H9 (cell line): ENCODE results near the gene CCDC33. TPM values are rescaled to one million over a fixed set of nuclear protein-coding genes. Genes with fewer than 3 reads are reported as not detected.

ENCODE experiments used
- DNase-seq: peaks from one replicate; pipeline ENCODE4 v3.0.0-alpha.2; 2017
- H2AFZ ChIP-seq: one replicate; pipeline ENCODE4 v1.6.1; 2013; ENCODE audit warnings: mild to moderate bottlenecking, low read length, control low read depth, moderate library complexity
- H2AK5ac ChIP-seq: 2 replicates; pipeline ENCODE4 v1.6.1; 2013; ENCODE audit warnings: low read length, control low read depth, mixed read lengths; ENCODE audit not compliant: insufficient read length
- H2BK120ac ChIP-seq: one replicate; pipeline ENCODE4 v1.6.1; 2013; ENCODE audit warnings: low read depth, mild to moderate bottlenecking, low read length, control low read depth, inconsistent platforms; ENCODE audit not compliant: poor library complexity, severe bottlenecking
- H2BK12ac ChIP-seq: 2 replicates; pipeline ENCODE4 v1.6.1; 2013; ENCODE audit warnings: low read length, control low read depth, mixed read lengths, low read depth; ENCODE audit not compliant: insufficient read length
- H2BK15ac ChIP-seq: 2 replicates; pipeline ENCODE4 v1.6.1; 2013; ENCODE audit warnings: low read depth, low read length, control low read depth
- H2BK20ac ChIP-seq: one replicate; pipeline ENCODE4 v1.6.1; 2013; ENCODE audit warnings: low read depth, mild to moderate bottlenecking, low read length, control low read depth, inconsistent platforms; ENCODE audit not compliant: poor library complexity, severe bottlenecking
- H2BK5ac ChIP-seq: 2 replicates; pipeline ENCODE4 v1.6.1; 2013; ENCODE audit warnings: low read length, control low read depth, mixed read lengths; ENCODE audit not compliant: insufficient read length
- H3K14ac ChIP-seq: 2 replicates; pipeline ENCODE4 v1.6.1; 2013; ENCODE audit warnings: low read length, control low read depth; ENCODE audit not compliant: insufficient read depth
- H3K18ac ChIP-seq: 2 replicates; pipeline ENCODE4 v1.6.1; 2013; ENCODE audit warnings: low read depth, mild to moderate bottlenecking, mixed read lengths, low read length, control low read depth; ENCODE audit not compliant: insufficient read length
- H3K23ac ChIP-seq: 2 replicates; pipeline ENCODE4 v1.6.1; 2013; ENCODE audit warnings: low read length, control low read depth, mixed read lengths, low read depth; ENCODE audit not compliant: insufficient read length
- H3K23me2 ChIP-seq: 2 replicates; pipeline ENCODE4 v1.6.1; 2013; ENCODE audit warnings: low read depth, mild to moderate bottlenecking, mixed read lengths, low read length, control low read depth; ENCODE audit not compliant: insufficient read length, poor library complexity, severe bottlenecking
- H3K27ac ChIP-seq: 2 replicates; pipeline ENCODE4 v1.5.1; 2013; ENCODE audit warnings: low read length, control low read depth, mixed read lengths, low read depth; ENCODE audit not compliant: insufficient read length
- H3K27me3 ChIP-seq: 2 replicates; pipeline ENCODE4 v1.6.1; 2013; ENCODE audit warnings: low read length, control low read depth, inconsistent platforms; ENCODE audit not compliant: insufficient read depth
- H3K4ac ChIP-seq: 2 replicates; pipeline ENCODE4 v1.6.1; 2013; ENCODE audit warnings: low read depth, mild to moderate bottlenecking, control low read depth, inconsistent platforms, low read length, moderate library complexity
- H3K4me1 ChIP-seq: 2 replicates; pipeline ENCODE4 v1.6.1; 2013; ENCODE audit warnings: low read length, control low read depth, inconsistent platforms; ENCODE audit not compliant: insufficient read depth
- H3K4me2 ChIP-seq: 2 replicates; pipeline ENCODE4 v1.6.1; 2013; ENCODE audit warnings: low read length, control low read depth, mixed read lengths; ENCODE audit not compliant: insufficient read length, insufficient read depth
- H3K56ac ChIP-seq: 2 replicates; pipeline ENCODE4 v1.6.1; 2013; ENCODE audit warnings: low read depth, mild to moderate bottlenecking, mixed read lengths, low read length, control low read depth; ENCODE audit not compliant: insufficient read length
- H3K79me1 ChIP-seq: 2 replicates; pipeline ENCODE4 v1.6.1; 2013; ENCODE audit warnings: low read depth, mild to moderate bottlenecking, moderate library complexity, low read length, control low read depth, inconsistent platforms; ENCODE audit not compliant: insufficient read depth, poor library complexity, severe bottlenecking
- H3K79me2 ChIP-seq: 2 replicates; pipeline ENCODE4 v1.6.1; 2013; ENCODE audit warnings: low read length, control low read depth, inconsistent platforms; ENCODE audit not compliant: insufficient read depth
- H3K9ac ChIP-seq: 2 replicates; pipeline ENCODE4 v1.6.1; 2013; ENCODE audit warnings: low read length, control low read depth, mixed read lengths; ENCODE audit not compliant: insufficient read length; ENCODE audit errors: extremely low read depth
- H3K9me3 ChIP-seq: one replicate; pipeline ENCODE4 v1.6.1; 2013; ENCODE audit warnings: low read depth, low read length, inconsistent platforms; ENCODE audit not compliant: control insufficient read depth
- H3T11ph ChIP-seq: one replicate; pipeline ENCODE4 v1.6.1; 2013; ENCODE audit warnings: mild to moderate bottlenecking, low read length, control low read depth, inconsistent platforms
- H4K20me1 ChIP-seq: one replicate; pipeline ENCODE4 v1.6.1; 2013; ENCODE audit not compliant: control insufficient read depth, insufficient read length, insufficient read depth
- H4K5ac ChIP-seq: 2 replicates; pipeline ENCODE4 v1.6.1; 2013; ENCODE audit warnings: low read depth, mild to moderate bottlenecking, mixed read lengths, low read length, control low read depth; ENCODE audit not compliant: insufficient read length
- H4K8ac ChIP-seq: replicated peaks from 2 replicates; pipeline ENCODE4 v1.6.1; 2013; ENCODE audit warnings: low read length, control low read depth, mixed read lengths, low read depth; ENCODE audit not compliant: insufficient read length
- H4K91ac ChIP-seq: 2 replicates; pipeline ENCODE4 v1.6.1; 2013; ENCODE audit warnings: low read depth, mild to moderate bottlenecking, moderate library complexity, mixed read lengths, low read length, control low read depth; ENCODE audit not compliant: insufficient read length
- H3K27ac Mint-ChIP-seq, 3 experiments: 2 replicates in 2 of 3; 3 replicates in 1 of 3; pipeline ENCODE4 v1.8.0; 2020 to 2021; ENCODE audit warnings: mixed read lengths in 3 of 3, mild to moderate bottlenecking in 1 of 3, moderate library complexity in 1 of 3
- H3K27me3 Mint-ChIP-seq: 2 replicates; pipeline ENCODE4 v1.8.0; 2021; ENCODE audit warnings: low read depth, mild to moderate bottlenecking, moderate library complexity, mixed read lengths
- H3K36me3 Mint-ChIP-seq, 3 experiments: 2 replicates in 2 of 3; 3 replicates in 1 of 3; pipeline ENCODE4 v1.8.0; 2020 to 2021; ENCODE audit warnings: low read depth in 3 of 3, mixed read lengths in 3 of 3; ENCODE audit not compliant: insufficient read depth in 1 of 3
- H3K4me1 Mint-ChIP-seq, 2 experiments: 2 replicates each; pipeline ENCODE4 v1.8.0; 2020; ENCODE audit warnings: mixed read lengths in 2 of 2
- H3K4me3 Mint-ChIP-seq, 2 experiments: 2 replicates in 1 of 2; 3 replicates in 1 of 2; pipeline ENCODE4 v1.8.0; 2020 to 2021; ENCODE audit warnings: mild to moderate bottlenecking in 2 of 2, mixed read lengths in 2 of 2, moderate library complexity in 1 of 2
- H3K9me3 Mint-ChIP-seq, 2 experiments: 2 replicates in 1 of 2; 3 replicates in 1 of 2; pipeline ENCODE4 v1.8.0; 2020; ENCODE audit warnings: mild to moderate bottlenecking in 2 of 2, mixed read lengths in 2 of 2, moderate library complexity in 1 of 2
- WGBS: extraction: QIAGEN DNeasy Blood & Tissue Kit; methylation state at CpG from one replicate; pipeline ENCODE4 v1.1.7; 2013; ENCODE audit warnings: missing lambda C conversion rate, low lambda C conversion rate, mixed read lengths; ENCODE audit not compliant: insufficient read length; ENCODE audit errors: extremely low coverage; 5-methylcytosine and 5-hydroxymethylcytosine counted together
- total RNA-seq: library from RNA; stranded (reverse); gene quantifications from 2 replicates; pipeline ENCODE4 v1.2.1, GENCODE V29; 2021
- TF ChIP-seq, protein P1 (sequence below): fragments of 200-600 bp; sonication (generic); conservative IDR thresholded peaks from 3 replicates; pipeline ENCODE4 v1.8.0; 2021; ENCODE audit warnings: antibody characterized with exemption, mild to moderate bottlenecking

Gene CCDC33
- total RNA-seq, 1 experiment from 2014 or later = 4.6 TPM

DNA sequence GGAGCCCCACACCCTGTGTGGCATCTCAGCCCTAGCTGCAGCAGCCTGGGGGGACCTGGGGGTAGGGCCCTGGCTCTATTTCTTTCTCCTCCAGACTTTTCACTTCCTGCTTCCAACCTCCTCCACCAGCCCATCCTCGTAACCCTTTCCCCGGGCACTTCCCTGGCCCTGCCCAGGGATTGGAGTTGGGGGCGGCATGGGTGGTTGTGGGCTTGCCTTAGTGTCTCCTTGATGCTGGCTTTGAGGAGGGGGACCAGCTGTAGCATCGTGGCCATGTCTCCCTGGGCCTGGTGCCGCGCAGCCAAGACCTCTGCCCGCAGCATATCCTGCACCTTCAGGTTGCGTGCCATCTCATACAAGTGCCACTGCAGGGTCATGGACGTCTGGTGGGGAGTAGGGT lies 103.2 kb downstream of the CCDC33 start:
- Histone ChIP-seq H3K79me2 (no peaks in the 10 kb centered on the region), H3K4me2 (no peak overlapping the region), H2BK120ac (no peak overlapping the region), H3K4ac (no peak overlapping the region), H2BK12ac (no peak overlapping the region), H4K5ac (no peak overlapping the region), H3K27ac (no peak overlapping the region), H2BK15ac (no peak overlapping the region), H3K23ac (no peak overlapping the region), H4K91ac (no peak overlapping the region), H3K23me2 (no peaks in the 10 kb centered on the region), H3K9me3 (no peaks in the 10 kb centered on the region), H2AFZ (no peak overlapping the region), H2AK5ac (no peak overlapping the region), H3K27me3 (no peaks in the 10 kb centered on the region), H4K20me1 (no peaks in the 10 kb centered on the region), H3K14ac (no peak overlapping the region; the same call in 1 of the 2 replicates), H3K79me1 (no peaks in the 10 kb centered on the region), H3K9ac (no peak overlapping the region), H2BK20ac (no peak overlapping the region), H2BK5ac (no peak overlapping the region), H3T11ph (no peak overlapping the region), H3K56ac (no peak overlapping the region), H3K18ac (no peak overlapping the region), H4K8ac (no peak overlapping the region), H3K4me1 (no peaks in the 10 kb centered on the region)
- no peak overlapping the region for H3K27ac Mint-ChIP-seq
- peaks cover 14% of the 10 kb centered on the region for H3K27me3 Mint-ChIP-seq
- no CpG with 5 or more reads among the region's 9 CpGs for WGBS
- H3K9me3 Mint-ChIP-seq = no peaks in the 10 kb centered on the region; a peak in 1 of 5 replicates
- peaks cover 0 to 2% (median 0%) of the 10 kb centered on the region in 3 experiments; a peak in 1 of 7 replicates for H3K36me3 Mint-ChIP-seq
- no peak for DNase-seq
- TF ChIP-seq, protein P1, sequence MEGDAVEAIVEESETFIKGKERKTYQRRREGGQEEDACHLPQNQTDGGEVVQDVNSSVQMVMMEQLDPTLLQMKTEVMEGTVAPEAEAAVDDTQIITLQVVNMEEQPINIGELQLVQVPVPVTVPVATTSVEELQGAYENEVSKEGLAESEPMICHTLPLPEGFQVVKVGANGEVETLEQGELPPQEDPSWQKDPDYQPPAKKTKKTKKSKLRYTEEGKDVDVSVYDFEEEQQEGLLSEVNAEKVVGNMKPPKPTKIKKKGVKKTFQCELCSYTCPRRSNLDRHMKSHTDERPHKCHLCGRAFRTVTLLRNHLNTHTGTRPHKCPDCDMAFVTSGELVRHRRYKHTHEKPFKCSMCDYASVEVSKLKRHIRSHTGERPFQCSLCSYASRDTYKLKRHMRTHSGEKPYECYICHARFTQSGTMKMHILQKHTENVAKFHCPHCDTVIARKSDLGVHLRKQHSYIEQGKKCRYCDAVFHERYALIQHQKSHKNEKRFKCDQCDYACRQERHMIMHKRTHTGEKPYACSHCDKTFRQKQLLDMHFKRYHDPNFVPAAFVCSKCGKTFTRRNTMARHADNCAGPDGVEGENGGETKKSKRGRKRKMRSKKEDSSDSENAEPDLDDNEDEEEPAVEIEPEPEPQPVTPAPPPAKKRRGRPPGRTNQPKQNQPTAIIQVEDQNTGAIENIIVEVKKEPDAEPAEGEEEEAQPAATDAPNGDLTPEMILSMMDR = no peak
- H3K4me3 Mint-ChIP-seq = no peak overlapping the region
- no peaks in the 10 kb centered on the region for H3K4me1 Mint-ChIP-seq
